ENCODE data around the gene ERCC6.

DNA sequence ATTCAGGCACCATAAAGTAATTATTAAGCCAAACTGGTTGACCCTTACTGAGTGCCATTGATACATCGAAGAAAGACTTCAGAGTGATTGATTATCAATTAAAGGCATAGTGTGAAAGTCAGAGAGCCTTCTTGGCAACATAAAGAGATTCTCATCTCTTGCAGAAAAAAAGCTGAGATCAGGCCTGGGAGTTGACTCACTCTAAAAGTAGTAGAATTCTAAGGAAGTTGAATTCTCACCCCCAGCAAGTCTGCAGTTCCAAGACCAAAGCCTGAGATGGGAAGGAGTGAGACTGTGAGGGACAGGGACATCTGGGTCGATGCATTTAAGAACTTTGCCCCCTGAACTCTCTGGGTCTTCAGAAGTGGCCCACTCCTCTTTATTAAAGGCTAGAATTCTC is 21.6 kb upstream of the ERCC6 start:
- no peak for TF ChIP-seq POLR2A (IDR thresholded peaks at IDR 0.05)
- TF ChIP-seq POLR2AphosphoS5 (IDR thresholded peaks at IDR 0.05), result no peak
- TF ChIP-seq, protein P1, sequence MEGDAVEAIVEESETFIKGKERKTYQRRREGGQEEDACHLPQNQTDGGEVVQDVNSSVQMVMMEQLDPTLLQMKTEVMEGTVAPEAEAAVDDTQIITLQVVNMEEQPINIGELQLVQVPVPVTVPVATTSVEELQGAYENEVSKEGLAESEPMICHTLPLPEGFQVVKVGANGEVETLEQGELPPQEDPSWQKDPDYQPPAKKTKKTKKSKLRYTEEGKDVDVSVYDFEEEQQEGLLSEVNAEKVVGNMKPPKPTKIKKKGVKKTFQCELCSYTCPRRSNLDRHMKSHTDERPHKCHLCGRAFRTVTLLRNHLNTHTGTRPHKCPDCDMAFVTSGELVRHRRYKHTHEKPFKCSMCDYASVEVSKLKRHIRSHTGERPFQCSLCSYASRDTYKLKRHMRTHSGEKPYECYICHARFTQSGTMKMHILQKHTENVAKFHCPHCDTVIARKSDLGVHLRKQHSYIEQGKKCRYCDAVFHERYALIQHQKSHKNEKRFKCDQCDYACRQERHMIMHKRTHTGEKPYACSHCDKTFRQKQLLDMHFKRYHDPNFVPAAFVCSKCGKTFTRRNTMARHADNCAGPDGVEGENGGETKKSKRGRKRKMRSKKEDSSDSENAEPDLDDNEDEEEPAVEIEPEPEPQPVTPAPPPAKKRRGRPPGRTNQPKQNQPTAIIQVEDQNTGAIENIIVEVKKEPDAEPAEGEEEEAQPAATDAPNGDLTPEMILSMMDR (IDR thresholded peaks at IDR 0.05), result no peak

Data from transverse colon (tissue), 4 donors.